SJSA1 (cell line): Measurements from ENCODE around the gene KLHL8. TPM values are rescaled to one million over a fixed set of nuclear protein-coding genes. Genes with fewer than 3 reads are reported as not detected.

Source experiments
- DNase-seq, 2 experiments: peaks; one replicate each; pipeline ENCODE4 v3.0.0-alpha.2; 2015 to 2020; ENCODE audit warnings: low spot score in 2 of 2, low read depth in 1 of 2
- H3K27ac ChIP-seq: fragments of 250-450 bp; sonication (Bioruptor Pico); 2 replicates; pipeline ENCODE4 v1.5.1; 2020; ENCODE audit warnings: mild to moderate bottlenecking, moderate library complexity
- H3K27me3 ChIP-seq: fragments of 250-450 bp; sonication (Bioruptor Pico); replicated peaks from 2 replicates; pipeline ENCODE4 v1.5.1; 2020; ENCODE audit warnings: mild to moderate bottlenecking, moderate library complexity
- H3K36me3 ChIP-seq: fragments of 250-450 bp; sonication (Bioruptor Pico); 2 replicates; pipeline ENCODE4 v1.5.1; 2020; ENCODE audit warnings: mild to moderate bottlenecking
- H3K4me1 ChIP-seq: fragments of 250-450 bp; sonication (Bioruptor Pico); replicated peaks from 2 replicates; pipeline ENCODE4 v1.6.1; 2021; ENCODE audit warnings: mild to moderate bottlenecking
- H3K4me3 ChIP-seq: fragments of 250-450 bp; sonication (Bioruptor Pico); 2 replicates; pipeline ENCODE4 v1.5.1; 2020; ENCODE audit warnings: mild to moderate bottlenecking
- H3K9me3 ChIP-seq: fragments of 250-450 bp; sonication (Bioruptor Pico); replicated peaks from 2 replicates; pipeline ENCODE4 v1.5.1; 2020; ENCODE audit warnings: mild to moderate bottlenecking
- total RNA-seq: library from RNA; depleted of rRNA; stranded (reverse); fragments of >200 nt; shearing (Covaris generic); gene quantifications from 2 replicates; pipeline ENCODE4 v1.2.3, GENCODE V29; 2014

Gene KLHL8
- total RNA-seq, 1 experiment from 2014 or later: 10.2 TPM

DNA sequence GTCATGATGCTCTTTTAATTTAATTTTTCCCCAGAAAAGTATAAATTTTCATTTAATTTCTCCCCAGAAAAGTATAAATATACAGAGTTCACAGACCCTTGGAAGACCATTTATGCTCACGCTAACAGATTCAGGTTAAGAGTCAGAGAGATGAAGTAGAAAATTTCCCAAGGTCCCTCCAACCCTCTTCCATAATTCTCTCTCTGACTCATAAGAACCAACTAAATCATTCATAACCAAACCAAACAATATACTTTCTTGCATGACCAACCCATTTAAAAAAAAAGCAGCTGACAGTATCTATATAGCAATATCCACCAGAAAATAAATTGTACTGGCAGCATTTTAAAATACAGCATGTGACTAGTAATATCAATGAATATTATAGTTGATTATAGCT is 3.9 kb downstream of the KLHL8 start:
- no peak overlapping the region for H3K4me3 ChIP-seq
- no peaks in the 10 kb centered on the region for H3K9me3 ChIP-seq
- H3K36me3 ChIP-seq: peaks cover 5% of the 10 kb centered on the region
- H3K4me1 ChIP-seq: peaks cover 10% of the 10 kb centered on the region
- H3K27me3 ChIP-seq: no peaks in the 10 kb centered on the region
- no peak for DNase-seq
- no peak overlapping the region for H3K27ac ChIP-seq

DNA sequence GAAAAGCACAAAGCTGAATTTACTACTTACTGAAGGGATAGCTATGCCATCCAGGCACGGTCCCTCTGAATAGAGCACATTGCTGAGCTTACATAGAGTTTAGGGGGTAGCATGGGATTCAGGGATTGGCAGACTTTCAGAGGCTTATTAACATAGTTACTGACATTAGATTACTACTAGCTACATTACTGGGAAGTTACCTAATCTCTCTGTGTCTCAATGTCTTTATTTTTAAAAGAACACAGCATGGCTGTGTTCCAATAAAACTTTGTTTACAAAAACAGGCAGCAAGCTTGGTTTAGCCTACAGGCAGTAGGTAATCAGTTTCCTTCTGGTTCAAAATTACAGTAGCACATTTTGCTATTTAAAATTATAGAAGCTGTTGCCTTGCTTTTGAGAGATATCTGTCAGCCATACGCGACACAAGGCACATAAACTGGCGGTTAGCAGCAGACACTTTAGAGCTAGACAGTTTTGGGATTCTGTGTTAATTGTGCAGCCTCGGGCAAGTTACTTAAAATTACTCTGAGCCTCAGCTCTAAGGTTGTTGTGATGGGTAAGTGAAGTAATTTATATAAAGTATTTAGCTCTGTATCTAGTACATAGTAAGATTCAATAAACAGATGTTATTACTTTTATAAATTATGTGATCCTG is 6.9 kb downstream of the KLHL8 start:
- Histone ChIP-seq H3K27ac (no peak overlapping the region), H3K9me3 (no peaks in the 10 kb centered on the region), H3K36me3 (no peaks in the 10 kb centered on the region; the same call in 1 of the 2 replicates), H3K4me3 (no peak overlapping the region), H3K4me1 (no peaks in the 10 kb centered on the region), H3K27me3 (no peaks in the 10 kb centered on the region)
- DNase-seq: no peak

DNA sequence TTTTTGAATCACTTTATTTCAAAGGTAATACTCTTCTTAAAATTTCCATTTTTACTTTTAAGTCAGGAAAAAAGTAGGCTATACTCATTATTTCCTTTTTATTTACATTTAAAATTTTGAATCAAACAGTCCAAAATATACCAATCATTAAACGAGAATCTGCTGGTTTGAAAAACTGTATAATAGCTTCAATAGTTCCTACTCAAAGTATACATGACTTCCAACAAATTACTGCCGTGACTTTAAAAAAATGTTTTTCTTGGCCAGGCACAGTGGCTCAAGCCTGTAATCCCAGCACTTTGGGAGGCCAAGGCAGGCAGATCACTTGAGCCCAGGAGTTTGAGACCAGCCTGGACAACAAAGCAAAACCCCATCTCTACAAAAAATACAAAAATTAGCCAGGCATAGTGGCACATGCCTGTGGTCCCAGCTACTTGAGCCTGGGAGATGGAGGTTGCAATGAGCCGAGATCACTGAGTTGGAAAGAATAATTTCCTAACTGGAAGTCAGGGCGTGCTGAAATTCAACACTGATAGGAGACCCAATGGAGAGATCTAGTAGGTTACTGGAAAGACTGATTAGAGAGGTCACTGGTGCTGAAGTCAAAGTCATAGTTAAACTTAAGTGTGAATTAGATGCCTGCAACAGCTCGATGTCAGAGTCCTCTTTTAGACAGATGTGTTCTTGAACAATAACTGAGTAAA is 9.0 kb downstream of the KLHL8 start:
- Histone ChIP-seq H3K27ac (no peak overlapping the region), H3K27me3 (no peaks in the 10 kb centered on the region), H3K4me3 (no peak overlapping the region), H3K36me3 (no peaks in the 10 kb centered on the region), H3K4me1 (no peaks in the 10 kb centered on the region), H3K9me3 (no peaks in the 10 kb centered on the region)
- no peak for DNase-seq

DNA sequence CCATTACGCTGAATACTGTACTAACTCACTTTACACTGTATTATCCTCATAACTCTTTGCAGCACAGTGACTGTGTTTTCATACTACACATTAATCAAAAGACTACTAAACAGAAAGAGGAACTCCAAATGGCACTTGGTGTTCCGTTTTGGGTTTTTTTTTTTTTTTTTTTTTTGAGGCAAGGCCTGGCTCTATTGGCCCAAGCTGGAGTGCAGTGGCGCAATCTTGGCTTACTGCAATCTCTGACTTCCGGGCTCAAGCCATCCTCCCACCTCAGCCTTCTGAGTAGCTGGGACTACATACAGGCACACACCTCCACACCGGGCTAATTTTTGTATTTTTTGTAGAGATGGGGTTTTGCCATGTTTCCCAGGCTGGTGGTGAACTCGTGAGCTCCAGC is 10.7 kb downstream of the KLHL8 start:
- Histone ChIP-seq H3K27ac (no peak overlapping the region), H3K9me3 (no peaks in the 10 kb centered on the region), H3K4me3 (no peak overlapping the region), H3K27me3 (no peaks in the 10 kb centered on the region), H3K4me1 (no peaks in the 10 kb centered on the region), H3K36me3 (no peaks in the 10 kb centered on the region)
- no peak for DNase-seq

DNA sequence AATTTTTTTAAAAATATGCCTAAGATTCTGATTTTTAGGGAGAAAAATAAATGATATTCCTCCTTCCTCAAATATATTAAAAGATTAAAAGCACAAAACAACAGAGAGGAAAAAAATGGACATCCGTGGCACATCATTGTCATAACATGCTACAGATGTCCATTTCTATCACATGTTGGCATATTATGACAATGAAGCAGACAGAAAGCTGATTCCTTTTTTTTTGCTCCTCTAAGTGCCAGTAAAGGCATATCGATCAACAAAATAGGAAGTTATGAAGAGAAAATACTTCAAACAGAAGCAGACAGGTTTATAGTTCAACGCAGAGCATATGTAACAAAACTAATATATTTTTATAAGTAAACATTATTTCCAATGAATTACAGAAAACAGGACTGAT is 11.2 kb downstream of the KLHL8 start:
- Histone ChIP-seq H3K9me3 (no peaks in the 10 kb centered on the region), H3K27me3 (no peaks in the 10 kb centered on the region), H3K4me1 (no peaks in the 10 kb centered on the region), H3K27ac (no peak overlapping the region), H3K4me3 (no peak overlapping the region), H3K36me3 (no peaks in the 10 kb centered on the region)
- no peak for DNase-seq

DNA sequence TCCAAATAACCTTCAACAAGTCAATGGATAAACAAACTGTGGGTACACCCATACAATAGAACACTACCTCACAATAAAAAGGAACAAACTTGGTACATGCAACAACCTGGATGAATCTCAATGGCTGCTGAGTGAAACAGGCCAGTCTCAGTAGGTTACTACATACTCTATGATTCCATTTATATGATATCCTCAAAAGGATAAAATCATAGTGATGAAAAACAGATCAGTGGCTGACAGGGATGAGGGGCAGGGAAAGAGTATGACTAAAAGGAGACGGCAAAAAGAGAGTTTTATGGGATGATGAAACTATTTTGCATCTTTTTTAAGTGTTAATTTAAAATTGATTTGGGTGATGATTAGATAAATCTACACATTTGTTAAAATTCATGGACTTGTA is 15.9 kb downstream of the KLHL8 start:
- DNase-seq: no peak
- H3K9me3 ChIP-seq: no peaks in the 10 kb centered on the region
- H3K4me3 ChIP-seq: no peak overlapping the region
- H3K27ac ChIP-seq: no peak overlapping the region
- H3K27me3 ChIP-seq: no peaks in the 10 kb centered on the region
- no peaks in the 10 kb centered on the region for H3K4me1 ChIP-seq
- no peaks in the 10 kb centered on the region for H3K36me3 ChIP-seq

DNA sequence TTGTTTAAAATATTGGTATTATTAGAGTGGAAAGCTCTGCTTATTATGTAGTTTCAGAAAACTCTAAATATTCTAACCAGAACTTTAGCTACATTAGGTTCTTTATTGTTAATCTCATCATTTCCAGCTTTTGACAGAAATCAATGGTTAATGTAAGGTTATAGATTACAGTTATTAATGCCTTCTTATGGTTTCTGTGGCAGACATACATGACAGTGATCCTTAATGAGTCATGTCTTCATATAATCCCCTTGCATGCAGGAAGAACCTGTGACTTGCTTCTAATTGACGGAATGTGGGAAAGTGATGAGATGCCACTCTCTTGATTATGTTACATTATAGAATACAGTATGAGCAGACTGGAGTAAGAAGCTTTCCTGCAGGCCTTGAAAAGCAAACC is 23.5 kb downstream of the KLHL8 start:
- H3K9me3 ChIP-seq: no peaks in the 10 kb centered on the region
- DNase-seq: no peak
- H3K27ac ChIP-seq: no peak overlapping the region
- H3K4me3 ChIP-seq: no peak overlapping the region
- H3K36me3 ChIP-seq: no peaks in the 10 kb centered on the region
- no peaks in the 10 kb centered on the region for H3K27me3 ChIP-seq
- H3K4me1 ChIP-seq: peaks cover 10% of the 10 kb centered on the region

DNA sequence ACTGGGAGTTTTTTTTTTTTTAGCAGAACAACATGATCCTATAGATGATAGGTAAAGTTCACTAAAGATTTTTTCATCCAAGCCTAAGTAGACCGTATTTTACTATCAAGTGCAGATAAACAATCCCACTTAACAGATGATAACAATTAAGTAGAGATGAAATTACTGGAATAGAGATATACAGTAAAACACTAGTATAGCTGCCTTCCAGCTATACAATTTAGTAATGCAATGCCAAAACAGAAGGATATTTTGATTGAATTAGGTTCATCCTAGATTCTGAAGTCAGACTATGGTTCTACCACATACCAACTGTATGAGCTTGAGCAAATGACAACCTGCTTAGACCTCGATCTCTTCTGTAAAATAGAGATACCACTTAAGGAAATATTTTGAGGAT is 24.3 kb downstream of the KLHL8 start:
- no peaks in the 10 kb centered on the region for H3K36me3 ChIP-seq
- H3K4me1 ChIP-seq: peaks cover 13% of the 10 kb centered on the region
- no peak overlapping the region for H3K27ac ChIP-seq
- H3K4me3 ChIP-seq: no peak overlapping the region
- no peaks in the 10 kb centered on the region for H3K9me3 ChIP-seq
- H3K27me3 ChIP-seq: no peaks in the 10 kb centered on the region
- no peak for DNase-seq

DNA sequence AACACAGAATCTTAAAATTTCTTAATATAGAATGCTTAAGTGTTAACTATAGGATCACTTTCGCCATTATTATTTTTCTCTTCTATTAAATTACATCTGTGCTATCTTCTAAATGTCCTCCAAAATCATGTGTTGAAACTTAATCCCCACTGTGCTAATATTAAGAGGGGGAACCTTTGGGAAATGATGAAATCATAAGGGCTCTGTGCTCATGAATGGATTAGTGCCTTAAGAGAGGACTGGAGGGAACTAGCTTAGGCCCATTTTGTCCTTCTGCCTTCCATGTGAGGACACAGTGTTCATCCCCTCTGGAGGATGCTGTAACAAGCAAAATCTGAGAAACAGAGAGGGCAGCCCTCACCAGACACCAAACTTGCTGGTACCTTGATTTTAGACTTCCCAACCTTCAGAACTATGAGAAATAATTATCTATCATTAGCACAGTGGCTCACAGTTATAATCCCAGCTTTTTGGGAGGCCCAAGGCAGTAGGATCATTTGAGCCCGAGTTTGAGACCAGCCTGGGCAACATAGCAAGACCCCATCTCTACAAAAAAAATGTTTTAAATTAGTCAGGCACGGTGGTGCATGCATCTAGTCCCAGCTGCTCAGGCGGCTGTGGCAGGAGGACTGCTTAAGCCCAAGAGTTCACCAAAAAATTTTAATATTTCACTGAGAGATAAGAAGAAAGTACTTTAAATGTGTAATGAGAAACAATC is 26.3 kb downstream of the KLHL8 start:
- Histone ChIP-seq H3K4me1 (peaks cover 13% of the 10 kb centered on the region), H3K36me3 (no peaks in the 10 kb centered on the region), H3K9me3 (no peaks in the 10 kb centered on the region), H3K27ac (no peak overlapping the region), H3K4me3 (no peak overlapping the region), H3K27me3 (no peaks in the 10 kb centered on the region)
- DNase-seq: no peak

DNA sequence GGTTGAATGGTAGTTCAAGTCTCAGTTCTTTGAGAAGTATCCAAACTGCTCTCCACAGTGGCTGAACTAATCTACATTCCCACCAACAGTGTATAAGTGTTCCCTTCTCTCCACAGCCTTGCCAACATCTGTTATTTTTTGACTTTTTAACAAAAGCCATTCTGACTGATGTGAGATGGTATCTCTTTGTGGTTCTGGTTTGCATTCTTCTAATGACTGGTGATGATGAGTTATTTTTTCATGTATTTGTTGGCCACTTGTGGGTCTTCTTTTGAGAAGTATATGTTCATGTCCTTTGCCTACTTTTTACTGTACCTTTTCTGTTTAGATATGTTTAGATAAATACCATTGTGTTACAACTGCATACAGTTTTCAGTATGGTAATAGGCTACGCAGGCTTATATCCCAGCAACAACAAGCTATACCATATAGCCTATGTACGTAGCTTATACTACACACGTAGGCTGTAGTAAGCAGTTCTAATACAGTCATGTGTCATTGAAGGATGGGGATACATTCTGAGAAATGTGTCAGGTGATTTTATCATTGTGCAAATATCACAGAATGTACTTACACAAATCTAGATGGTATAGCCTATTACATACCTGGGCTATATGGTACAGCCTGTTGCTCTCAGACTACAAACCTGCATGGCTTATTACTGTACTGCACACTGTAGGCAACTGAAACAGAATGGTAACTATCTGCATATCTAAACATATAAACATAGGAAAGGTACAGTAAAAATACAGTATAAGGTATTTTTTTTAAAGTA is 28.1 kb downstream of the KLHL8 start:
- peak in 1 of 2 experiments; percentile 25 for DNase-seq
- Histone ChIP-seq H3K36me3 (no peaks in the 10 kb centered on the region), H3K4me3 (no peak overlapping the region), H3K27ac (no peak overlapping the region), H3K27me3 (no peaks in the 10 kb centered on the region), H3K9me3 (no peaks in the 10 kb centered on the region), H3K4me1 (peaks cover 13% of the 10 kb centered on the region)

DNA sequence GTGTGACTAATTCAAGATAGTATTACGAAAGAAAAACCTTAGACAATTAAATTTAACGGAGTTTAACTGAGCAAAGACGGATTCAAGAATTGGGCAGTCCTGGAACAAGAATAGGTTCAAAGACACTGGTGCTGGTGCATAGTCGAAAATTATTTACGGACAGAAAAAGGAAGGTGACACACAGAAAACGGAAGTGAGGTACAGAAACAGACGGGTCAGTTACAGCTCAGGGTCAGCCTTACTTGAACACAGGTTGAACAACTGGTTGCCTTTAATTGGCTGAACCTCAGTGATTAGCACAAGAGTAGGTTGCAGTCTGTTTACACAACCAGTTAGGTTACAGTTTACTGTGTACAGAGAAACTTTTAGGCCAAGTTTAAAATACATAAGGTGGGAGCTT is 31.5 kb downstream of the KLHL8 start:
- no peak overlapping the region for H3K27ac ChIP-seq
- no peaks in the 10 kb centered on the region for H3K27me3 ChIP-seq
- no peak for DNase-seq
- no peak overlapping the region for H3K4me3 ChIP-seq
- no peaks in the 10 kb centered on the region for H3K36me3 ChIP-seq
- H3K4me1 ChIP-seq: peaks cover 13% of the 10 kb centered on the region
- no peaks in the 10 kb centered on the region for H3K9me3 ChIP-seq

DNA sequence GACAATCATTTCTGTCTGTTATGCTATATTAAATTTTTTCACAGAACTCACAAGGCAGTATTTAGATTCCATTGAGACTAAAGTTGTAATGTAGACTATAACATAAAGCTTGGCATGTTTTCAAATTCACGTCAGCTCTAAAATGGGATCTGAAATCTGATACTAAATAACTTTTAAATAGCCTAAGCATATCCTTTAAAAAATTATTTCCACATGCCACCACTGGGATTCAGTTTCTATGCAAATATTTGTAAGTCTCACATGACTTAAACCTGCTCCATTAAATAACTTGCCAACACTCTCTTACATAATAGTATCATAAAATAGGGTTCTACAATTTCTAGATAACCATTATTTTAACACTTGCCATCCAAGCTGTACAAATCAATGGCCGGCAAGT is 32.4 kb downstream of the KLHL8 start:
- Histone ChIP-seq H3K9me3 (no peaks in the 10 kb centered on the region), H3K27ac (no peak overlapping the region), H3K27me3 (no peaks in the 10 kb centered on the region), H3K4me1 (peaks cover 13% of the 10 kb centered on the region), H3K36me3 (no peaks in the 10 kb centered on the region), H3K4me3 (no peak overlapping the region)
- DNase-seq: no peak

DNA sequence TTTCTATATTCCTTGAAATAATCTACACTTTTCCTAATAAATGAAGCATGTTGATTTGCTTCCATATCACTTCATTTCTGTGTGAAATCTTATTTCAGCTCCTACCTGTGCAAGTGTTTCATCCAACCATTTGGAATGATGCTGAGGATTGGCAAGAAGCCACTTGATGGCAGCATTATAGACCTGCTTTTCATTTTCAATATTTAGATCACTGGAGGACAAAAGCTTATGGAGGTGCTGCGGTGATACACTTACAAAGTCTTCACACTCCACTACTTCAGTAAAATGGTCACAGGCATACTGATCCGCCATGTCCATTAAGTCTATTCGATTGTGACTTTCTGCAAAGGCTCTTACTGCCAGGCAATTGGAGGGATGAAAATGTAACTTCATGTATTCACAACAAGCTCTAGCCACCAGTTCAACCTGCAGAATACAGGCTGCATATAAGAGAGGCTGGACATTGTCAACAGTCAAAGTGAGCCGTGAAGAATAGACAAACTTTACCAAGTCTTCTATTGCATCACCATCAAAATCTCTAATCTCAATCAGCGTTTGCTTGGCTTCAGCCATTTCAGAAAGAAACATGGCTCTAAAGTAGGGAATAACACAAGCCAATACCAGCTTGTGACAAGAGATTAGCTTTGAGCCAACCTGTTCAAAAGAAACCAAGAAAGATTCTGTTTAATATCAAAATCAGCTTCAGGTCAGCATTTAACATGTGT is 35.1 kb downstream of the KLHL8 start:
- Histone ChIP-seq H3K9me3 (no peaks in the 10 kb centered on the region), H3K4me1 (no peaks in the 10 kb centered on the region), H3K4me3 (no peak overlapping the region), H3K36me3 (no peaks in the 10 kb centered on the region), H3K27ac (no peak overlapping the region), H3K27me3 (no peaks in the 10 kb centered on the region)
- DNase-seq: no peak
